NCI-H146 (cell line): ENCODE measurements around the gene SHISA9.
A peak's percentile ranks its signal among the peaks of the same experiment; 100 is the strongest.
"Not testable (repeated sequence)": the region's sequence is repeated elsewhere in the genome, so short reads cannot be mapped to it uniquely, and the experiment has no call there.

Experiments used
- DNase-seq: peaks from one replicate; lab custom pipeline; 2025; lab: John Stamatoyannopoulos, UW

Gene SHISA9

GRCh38 chr16:12900156-12900555, 1.2 kb upstream of the SHISA9 start:
- DNase-seq: no peak

- no peak for DNase-seq
These were observed 697 bp upstream of the SHISA9 start for GRCh38 chr16:12900599-12901203.

GRCh38 chr16:12901204-12901596, 198 bp upstream of the SHISA9 start:
- DNase-seq: peak; percentile 62

- peak; percentile 19 for DNase-seq
These were observed 1.3 kb downstream of the SHISA9 start for GRCh38 chr16:12902511-12903372.

- no peak for DNase-seq
These were observed 2.3 kb downstream of the SHISA9 start for GRCh38 chr16:12903407-12904328.

- DNase-seq: no peak
These were observed 2.9 kb downstream of the SHISA9 start for GRCh38 chr16:12904329-12904671.

- no peak for DNase-seq
These were observed 4.9 kb downstream of the SHISA9 start for GRCh38 chr16:12906271-12906670.

- DNase-seq: no peak
These were observed 5.5 kb downstream of the SHISA9 start for GRCh38 chr16:12906765-12907516.

- DNase-seq: peak; percentile 36
These were observed 6.4 kb downstream of the SHISA9 start for GRCh38 chr16:12907670-12908233.

GRCh38 chr16:12917246-12917645, 15.8 kb downstream of the SHISA9 start:
- peak; percentile 6 for DNase-seq

- no peak for DNase-seq
These were observed 16.3 kb downstream of the SHISA9 start for GRCh38 chr16:12917653-12918052.

GRCh38 chr16:12920739-12921138, 19.3 kb downstream of the SHISA9 start:
- DNase-seq: no peak

- not testable (repeated sequence) for DNase-seq
These were observed 22.2 kb downstream of the SHISA9 start for GRCh38 chr16:12923640-12924039.

- DNase-seq: no peak
These were observed 23.8 kb downstream of the SHISA9 start for GRCh38 chr16:12925026-12925800.

GRCh38 chr16:12927591-12927990, 26.2 kb downstream of the SHISA9 start:
- no peak for DNase-seq

GRCh38 chr16:12930881-12931280, 29.5 kb downstream of the SHISA9 start:
- no peak for DNase-seq

GRCh38 chr16:12936391-12936790, 35.0 kb downstream of the SHISA9 start:
- no peak for DNase-seq

GRCh38 chr16:12941896-12942295, 40.5 kb downstream of the SHISA9 start:
- DNase-seq: no peak

GRCh38 chr16:12942861-12943260, 41.5 kb downstream of the SHISA9 start:
- no peak for DNase-seq

GRCh38 chr16:12944300-12944699, 42.9 kb downstream of the SHISA9 start:
- DNase-seq: no peak

GRCh38 chr16:12951392-12951791, 50.0 kb downstream of the SHISA9 start:
- peak; percentile 28 for DNase-seq
